Measurements from ENCODE around the gene SLC6A20. TPM values are rescaled to one million over a fixed set of nuclear protein-coding genes. Genes with fewer than 3 reads are reported as not detected.

SLC6A20 gene
- total RNA-seq, 2 experiments from 2014 or later, result not detected

GRCh38 chr3:45776301-45776595, 20.1 kb downstream of the SLC6A20 start:
- H3K4me3 ChIP-seq (ENCODE audit: low read length), result no peak overlapping the region
- DNase-seq (no peak), ATAC-seq (ENCODE audit: poor library complexity) (no peak)
- Mint-ChIP-seq H3K4me3 (no peak overlapping the region), H3K36me3 (ENCODE audit: low read depth) (no peaks in the 10 kb centered on the region), H3K4me1 (ENCODE audit: low read depth) (peaks cover 19% of the 10 kb centered on the region), H3K27me3 (no peaks in the 10 kb centered on the region), H3K27ac (no peak overlapping the region), H3K9me3 (no peaks in the 10 kb centered on the region)
- H3K27ac ChIP-seq (ENCODE audit: low read depth in 1 of 2, low read length in 2 of 2), result no peak overlapping the region
- CTCF ChIA-PET, result interaction anchor here (0.5 kb wide), 1 partner anchor 53 kb away, joined by 4 read pairs; no protein-coding TSS in a partner anchor
- no peaks in the 10 kb centered on the region for H3K9me3 ChIP-seq (ENCODE audit: control insufficient read depth in 1 of 2, insufficient read depth in 1 of 2, low read length in 2 of 2)
- peaks cover 0 to 2% of the 10 kb centered on the region in 2 experiments for H3K27me3 ChIP-seq (ENCODE audit: control insufficient read depth in 1 of 2, insufficient read depth in 2 of 2, low read length in 2 of 2)
- POLR2A ChIA-PET, result no interaction called here
- no peak for TF ChIP-seq CTCF (IDR thresholded peaks at IDR 0.05)
- H3K36me3 ChIP-seq (ENCODE audit: insufficient read depth, low read length), result no peaks in the 10 kb centered on the region
- peaks cover 10% of the 10 kb centered on the region for H3K4me1 ChIP-seq (ENCODE audit: insufficient read depth, low read length)
- intact Hi-C loops (cut with DNase I, micrococcal nuclease), result no loop called here

GRCh38 chr3:45775571-45776300, 20.6 kb downstream of the SLC6A20 start:
- H3K4me1 ChIP-seq (ENCODE audit: insufficient read depth, low read length), result peaks cover 10% of the 10 kb centered on the region
- TF ChIP-seq CTCF (IDR thresholded peaks at IDR 0.05), result no peak
- no peak overlapping the region for H3K27ac ChIP-seq (ENCODE audit: low read depth in 1 of 2, low read length in 2 of 2)
- H3K4me1 Mint-ChIP-seq (ENCODE audit: low read depth), result peaks cover 19% of the 10 kb centered on the region
- H3K4me3 ChIP-seq (ENCODE audit: low read length), result no peak overlapping the region
- no peak overlapping the region for H3K4me3 Mint-ChIP-seq
- ATAC-seq (ENCODE audit: poor library complexity), result no peak
- H3K9me3 ChIP-seq (ENCODE audit: control insufficient read depth in 1 of 2, insufficient read depth in 1 of 2, low read length in 2 of 2), result no peaks in the 10 kb centered on the region
- DNase-seq, result no peak
- ChIA-PET POLR2A (no interaction called here), CTCF (interaction anchor here (0.5 kb wide), 1 partner anchor 54 kb away, joined by 4 read pairs; no protein-coding TSS in a partner anchor)
- intact Hi-C loops (cut with DNase I, micrococcal nuclease), result no loop called here
- no peaks in the 10 kb centered on the region for H3K9me3 Mint-ChIP-seq
- H3K36me3 ChIP-seq (ENCODE audit: insufficient read depth, low read length), result no peaks in the 10 kb centered on the region
- H3K27me3 Mint-ChIP-seq, result no peaks in the 10 kb centered on the region
- H3K27ac Mint-ChIP-seq, result no peak overlapping the region
- H3K36me3 Mint-ChIP-seq (ENCODE audit: low read depth), result no peaks in the 10 kb centered on the region
- peaks cover 0 to 2% of the 10 kb centered on the region in 2 experiments for H3K27me3 ChIP-seq (ENCODE audit: control insufficient read depth in 1 of 2, insufficient read depth in 2 of 2, low read length in 2 of 2)

GRCh38 chr3:45774581-45775521, 21.5 kb downstream of the SLC6A20 start:
- TF ChIP-seq CTCF (IDR thresholded peaks at IDR 0.05), result no peak
- H3K4me3 ChIP-seq (ENCODE audit: low read length), result no peak overlapping the region
- ATAC-seq (ENCODE audit: poor library complexity), result no peak
- POLR2A ChIA-PET, result no interaction called here
- Mint-ChIP-seq H3K36me3 (ENCODE audit: low read depth) (no peaks in the 10 kb centered on the region), H3K27me3 (no peaks in the 10 kb centered on the region), H3K4me1 (ENCODE audit: low read depth) (peaks cover 19% of the 10 kb centered on the region), H3K27ac (no peak overlapping the region), H3K4me3 (no peak overlapping the region), H3K9me3 (no peaks in the 10 kb centered on the region)
- no peak for DNase-seq
- H3K27ac ChIP-seq (ENCODE audit: low read depth in 1 of 2, low read length in 2 of 2), result no peak overlapping the region
- no peaks in the 10 kb centered on the region for H3K36me3 ChIP-seq (ENCODE audit: insufficient read depth, low read length)
- H3K27me3 ChIP-seq (ENCODE audit: control insufficient read depth in 1 of 2, insufficient read depth in 2 of 2, low read length in 2 of 2), result peaks cover 0 to 2% of the 10 kb centered on the region in 2 experiments
- peaks cover 10% of the 10 kb centered on the region for H3K4me1 ChIP-seq (ENCODE audit: insufficient read depth, low read length)
- CTCF ChIA-PET, result no interaction called here
- intact Hi-C loops (cut with DNase I, micrococcal nuclease), result no loop called here
- no peaks in the 10 kb centered on the region for H3K9me3 ChIP-seq (ENCODE audit: control insufficient read depth in 1 of 2, insufficient read depth in 1 of 2, low read length in 2 of 2)

All from CD4-positive, alpha-beta T cell (primary cell).